GM21367 (cell line): ENCODE measurements around the gene DLGAP1.
"Not testable (repeated sequence)": the region's sequence is repeated elsewhere in the genome, so short reads cannot be mapped to it uniquely, and the experiment has no call there.

Experiments used
- ATAC-seq: cut with Tn5 transposase; IDR thresholded peaks from one replicate; pipeline ENCODE4 v1.9.1; 2021; ENCODE audit not compliant: unreplicated experiment

Gene DLGAP1

DNA sequence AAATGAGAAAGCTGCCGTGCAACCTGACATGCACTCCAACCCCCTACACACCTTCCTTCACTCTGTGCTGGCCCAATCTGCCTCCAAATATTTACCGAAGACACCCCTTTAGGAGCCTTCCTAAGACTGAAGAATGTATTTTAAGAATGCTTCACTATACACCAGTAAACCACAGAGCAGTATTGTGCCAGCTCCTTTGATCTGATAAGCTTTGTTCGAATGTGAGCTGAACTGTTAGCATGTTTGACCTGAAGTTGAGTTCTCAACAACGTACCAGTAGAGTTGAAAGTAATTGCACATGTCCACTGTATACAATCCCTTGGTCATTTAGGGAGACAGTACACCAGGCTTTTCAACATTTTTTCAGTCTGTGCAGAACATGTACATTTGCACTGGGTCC lies 745.9 kb downstream of the DLGAP1 start:
- no peak for ATAC-seq

DNA sequence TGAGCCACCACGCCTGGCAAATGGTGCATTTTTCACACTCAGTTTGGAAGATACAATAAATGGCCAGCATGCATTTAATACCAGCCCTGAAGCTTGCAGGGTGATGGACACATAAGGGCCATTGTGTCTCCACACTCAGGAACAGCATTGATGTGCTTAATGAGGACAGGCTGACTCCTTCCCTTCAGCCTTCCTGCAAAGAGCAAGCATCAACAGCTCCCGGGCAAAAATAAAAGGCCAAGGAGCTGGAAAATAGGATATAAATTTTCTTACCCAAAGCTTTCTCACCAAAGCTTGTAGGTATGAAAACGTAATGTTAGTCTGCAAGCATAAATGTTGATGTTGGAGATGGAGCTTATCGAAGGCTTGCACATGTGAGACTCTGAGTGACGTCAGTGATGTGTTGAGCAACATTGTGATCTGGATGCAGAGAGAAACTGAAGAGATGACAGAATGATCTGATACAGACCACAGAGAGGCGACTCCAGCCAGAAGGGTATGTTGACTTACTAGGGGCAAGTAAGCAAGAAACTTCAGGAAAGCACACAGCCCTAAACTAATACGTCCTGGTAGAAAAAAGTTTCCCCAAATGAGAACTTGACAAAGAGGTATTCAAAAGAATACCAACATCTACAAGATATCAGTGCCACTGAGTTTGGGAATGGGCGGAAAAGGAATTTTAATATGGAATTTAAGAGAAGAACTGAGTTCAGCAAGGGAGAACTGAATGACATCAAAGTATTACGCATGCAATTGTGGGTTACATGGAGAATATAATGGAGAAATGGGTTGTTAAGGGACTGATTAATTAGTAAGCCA lies 748.6 kb downstream of the DLGAP1 start:
- ATAC-seq, result no peak

DNA sequence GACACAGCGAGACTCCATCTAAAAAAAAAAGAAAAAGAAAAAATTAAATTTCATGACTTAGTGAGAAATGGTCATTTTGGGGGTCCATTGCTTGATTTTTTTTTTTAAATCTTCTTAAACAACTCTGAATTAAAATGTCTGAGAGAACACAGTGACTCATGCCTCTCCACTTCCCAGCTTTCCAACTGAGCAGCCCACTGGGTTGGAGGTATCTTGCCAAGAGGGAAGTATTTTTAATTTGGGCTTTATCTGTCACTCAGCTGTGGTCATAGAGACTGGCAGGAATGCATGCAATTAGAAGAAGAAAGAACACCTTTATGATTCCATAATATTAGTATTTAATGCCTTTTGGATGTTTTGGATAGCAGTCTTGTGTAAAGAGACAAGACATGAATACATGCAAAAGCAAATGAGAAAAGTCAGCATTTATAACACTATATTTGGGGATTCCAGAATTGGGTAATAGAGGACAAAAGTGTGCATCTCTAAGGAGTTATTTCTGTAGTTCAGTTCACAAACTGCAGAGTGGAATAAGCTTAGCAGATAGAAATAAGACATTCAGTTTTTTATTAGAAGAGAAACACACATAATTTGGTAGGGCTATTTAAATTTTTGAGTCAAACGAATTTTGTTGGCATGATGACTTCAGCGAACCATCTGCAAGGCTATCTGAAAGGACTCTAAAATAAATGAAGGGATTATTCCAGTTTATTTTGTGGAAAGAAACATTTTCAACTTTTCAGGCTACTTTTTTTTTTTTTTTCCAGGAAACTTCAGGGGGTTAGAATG lies 750.4 kb downstream of the DLGAP1 start:
- ATAC-seq, result no peak

GRCh38 chr18:3703732-3704176 lies 751.4 kb downstream of the DLGAP1 start:
- no peak for ATAC-seq

GRCh38 chr18:3699707-3700567 lies 755.2 kb downstream of the DLGAP1 start:
- not testable (repeated sequence) for ATAC-seq

DNA sequence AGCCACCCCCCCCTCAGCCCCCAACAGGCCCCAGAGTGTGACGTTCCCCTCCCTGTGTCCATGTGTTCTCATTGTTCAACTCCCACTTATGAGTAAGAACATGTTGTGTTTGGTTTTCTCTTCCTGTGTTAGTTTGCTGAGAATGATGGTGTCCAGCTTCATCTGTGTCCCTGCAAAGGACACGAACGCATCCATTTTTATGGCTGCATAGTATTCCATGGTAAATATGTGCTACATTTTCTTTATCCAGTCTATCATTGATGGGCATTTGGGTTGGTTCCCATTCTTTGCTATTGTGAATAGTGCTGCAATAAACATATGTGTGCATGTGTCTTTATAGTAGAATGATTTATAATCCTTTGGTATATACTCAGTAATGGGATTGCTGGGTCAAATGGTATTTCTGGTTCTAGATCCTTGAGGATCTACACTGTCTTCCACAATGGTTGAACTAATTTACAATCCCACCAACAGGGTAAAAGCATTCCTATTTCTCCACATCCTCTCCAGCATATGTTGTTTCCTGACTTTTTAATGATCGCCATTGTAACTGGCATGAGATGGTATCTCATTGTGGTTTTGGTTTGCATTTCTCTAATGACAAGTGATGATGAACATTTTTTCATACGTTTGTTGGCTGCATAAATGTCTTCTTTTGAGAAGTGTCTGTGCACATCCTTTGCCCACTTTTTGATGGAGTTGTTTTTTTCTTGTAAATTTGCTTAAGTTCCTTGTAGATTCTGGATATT lies 760.9 kb downstream of the DLGAP1 start:
- ATAC-seq, result not testable (repeated sequence)

- ATAC-seq, result no peak
These were observed 761.7 kb downstream of the DLGAP1 start for GRCh38 chr18:3693410-3693809.

GRCh38 chr18:3692691-3693090 lies 762.4 kb downstream of the DLGAP1 start:
- no peak for ATAC-seq

- no peak for ATAC-seq
These were observed 762.9 kb downstream of the DLGAP1 start for GRCh38 chr18:3692113-3692621.

- ATAC-seq, result no peak
These were observed 763.4 kb downstream of the DLGAP1 start for GRCh38 chr18:3691705-3692104.

DNA sequence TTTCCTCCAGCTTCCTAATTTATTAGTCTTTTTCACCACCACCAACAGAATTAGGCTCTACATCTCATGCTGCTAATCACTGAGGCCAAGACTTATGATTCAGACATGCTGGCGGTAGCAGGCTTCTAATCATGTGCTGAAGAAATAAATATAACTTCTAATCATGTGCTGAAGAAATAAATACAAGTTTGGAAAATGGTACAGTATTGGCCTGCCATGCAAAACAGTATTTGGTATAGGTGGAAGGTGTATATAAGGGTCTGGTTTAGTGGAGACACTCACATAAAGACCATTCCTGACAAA lies 764.4 kb downstream of the DLGAP1 start:
- ATAC-seq, result no peak

DNA sequence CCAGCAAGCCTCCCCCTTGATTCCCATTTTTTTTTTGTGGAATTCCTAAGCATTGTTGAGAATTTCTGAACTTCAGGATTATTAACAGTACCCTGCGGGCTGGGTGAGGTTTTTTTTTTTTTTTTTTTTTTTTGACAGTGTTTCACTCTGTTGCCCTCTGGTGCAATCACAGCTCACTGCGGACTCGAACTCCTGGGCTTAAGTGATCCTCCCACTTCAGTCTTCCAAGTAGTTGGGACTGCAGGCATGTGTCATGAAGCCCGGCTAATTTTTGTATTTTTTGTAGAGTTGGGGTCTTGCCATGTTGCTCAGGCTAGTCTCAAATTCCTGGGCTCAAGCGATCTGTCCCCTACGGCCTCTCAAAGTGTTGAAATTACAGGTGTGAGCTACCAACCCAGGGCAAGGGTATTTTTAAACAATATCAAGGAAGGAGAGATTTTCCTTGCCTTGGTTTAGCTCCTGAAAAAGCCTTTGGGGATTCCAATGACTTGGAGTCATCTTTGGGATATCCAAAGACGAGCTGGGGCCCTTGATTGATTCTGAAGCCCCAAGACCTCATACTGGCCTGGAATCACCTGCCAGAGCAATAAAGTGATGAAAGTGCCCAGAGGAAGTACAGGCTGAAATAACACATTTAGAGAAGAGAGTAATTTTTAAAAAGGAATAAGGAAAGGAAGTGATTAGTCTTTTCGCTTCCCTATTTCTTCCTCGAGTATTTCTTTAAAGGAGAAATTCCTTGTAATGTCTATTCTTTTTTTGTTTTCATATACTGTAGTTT lies 764.9 kb downstream of the DLGAP1 start:
- ATAC-seq, result no peak

DNA sequence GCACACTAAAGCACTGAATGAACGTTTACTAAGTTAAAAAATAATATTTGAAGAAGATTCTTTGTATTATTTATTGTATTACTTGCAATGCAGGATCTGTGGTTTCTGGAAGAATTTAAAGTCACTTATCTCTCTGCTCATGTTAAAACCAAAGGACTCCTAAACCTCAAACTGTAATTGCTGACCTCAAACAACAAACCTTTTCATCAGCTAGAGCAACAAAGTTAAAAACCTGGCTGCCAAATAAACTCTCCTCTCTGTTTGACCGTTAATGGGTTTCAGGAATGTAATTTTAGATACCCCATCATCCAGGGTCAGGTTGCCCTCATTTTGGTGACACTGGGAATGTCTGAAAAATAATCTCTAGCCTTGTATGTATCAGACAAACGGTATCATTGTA lies 766.0 kb downstream of the DLGAP1 start:
- no peak for ATAC-seq

GRCh38 chr18:3688690-3689089 lies 766.4 kb downstream of the DLGAP1 start:
- no peak for ATAC-seq

DNA sequence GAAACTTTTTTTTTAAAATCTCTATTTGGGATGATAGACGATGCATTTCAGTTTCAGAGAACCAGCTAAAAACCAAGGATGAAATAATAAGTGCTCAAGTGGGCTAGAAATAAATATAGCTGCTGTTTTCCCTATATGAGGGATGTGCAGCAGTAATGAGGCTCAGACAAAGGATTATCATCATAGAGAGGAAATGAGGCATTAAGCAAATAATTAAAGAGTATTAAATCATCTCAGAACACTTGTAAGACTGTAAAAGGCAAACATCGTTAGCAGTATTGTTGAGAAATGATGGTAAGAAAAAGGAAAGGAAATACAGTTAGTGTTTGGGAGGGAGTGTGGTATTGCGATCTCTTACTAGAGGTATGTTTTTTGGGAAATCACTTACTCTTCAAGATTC lies 771.6 kb downstream of the DLGAP1 start:
- ATAC-seq, result no peak

GRCh38 chr18:3682061-3682460 lies 773.0 kb downstream of the DLGAP1 start:
- ATAC-seq, result no peak

DNA sequence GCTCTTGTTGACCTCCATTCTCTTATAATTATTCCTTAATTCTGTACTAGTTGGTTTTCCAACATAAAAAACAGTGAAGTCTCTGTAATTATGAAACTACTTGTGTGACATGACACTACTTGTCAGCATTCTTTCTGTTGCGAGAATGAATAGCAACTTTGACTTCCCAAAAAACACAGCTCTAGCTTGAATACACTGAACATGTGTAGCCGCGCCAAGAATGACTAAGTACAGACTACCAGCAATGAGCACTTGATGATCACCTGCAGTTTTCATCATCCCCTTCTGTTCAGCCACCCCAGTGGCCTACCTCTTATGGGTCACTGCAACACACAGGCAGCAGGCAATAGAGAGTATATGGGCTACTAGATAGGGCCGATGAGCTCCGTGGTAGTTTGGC lies 775.9 kb downstream of the DLGAP1 start:
- ATAC-seq, result no peak

GRCh38 chr18:3675994-3676393 lies 779.1 kb downstream of the DLGAP1 start:
- ATAC-seq, result no peak

GRCh38 chr18:3675446-3675845 lies 779.7 kb downstream of the DLGAP1 start:
- no peak for ATAC-seq

GRCh38 chr18:3671176-3671575 lies 783.9 kb downstream of the DLGAP1 start:
- no peak for ATAC-seq
